WTC11 (cell line): ENCODE results near the gene ATG14. TPM values are rescaled to one million over a fixed set of nuclear protein-coding genes. Genes with fewer than 3 reads are reported as not detected.

ENCODE experiments used
- ATAC-seq: fragments of 200-7000 bp; cut with Tn5 transposase; 2 replicates; pipeline ENCODE4 v1.10.0; 2021; ENCODE audit warnings: mild to moderate bottlenecking, moderate library complexity
- CTCF ChIA-PET: fragments of 300-600 bp; sonication (Branson Sonifier 250); formaldehyde crosslinking; loops from one replicate; lab custom pipeline; 2021; ENCODE audit warnings: antibody characterized with exemption; lab: Charles Lee
- POLR2A ChIA-PET: fragments of 350-600 bp; sonication (Branson Sonifier 250); formaldehyde crosslinking; loops from one replicate; lab custom pipeline; 2021; ENCODE audit warnings: antibody characterized with exemption; lab: Charles Lee
- DNase-seq: peaks from one replicate; pipeline ENCODE4 v3.0.0; 2021; ENCODE audit warnings: low spot score
- H3K27ac Mint-ChIP-seq: 2 replicates; pipeline ENCODE4 v1.8.0; 2021; ENCODE audit warnings: mixed read lengths
- H3K27me3 Mint-ChIP-seq: 2 replicates; pipeline ENCODE4 v1.8.0; 2021; ENCODE audit warnings: low read depth, mild to moderate bottlenecking, moderate library complexity, mixed read lengths
- H3K36me3 Mint-ChIP-seq: 2 replicates; pipeline ENCODE4 v1.8.0; 2021; ENCODE audit warnings: mixed read lengths
- H3K4me1 Mint-ChIP-seq: 2 replicates; pipeline ENCODE4 v1.8.0; 2022; ENCODE audit warnings: mixed read lengths
- H3K4me3 Mint-ChIP-seq: 2 replicates; pipeline ENCODE4 v1.8.0; 2021; ENCODE audit warnings: mild to moderate bottlenecking, moderate library complexity, mixed read lengths
- H3K9me3 Mint-ChIP-seq: 2 replicates; pipeline ENCODE4 v1.8.0; 2021; ENCODE audit warnings: mixed read lengths
- CREM ChIP-seq: sonication (generic); formaldehyde crosslinking; IDR thresholded peaks from 2 replicates; pipeline ENCODE4 v1.8.1; 2022; ENCODE audit warnings: mild to moderate bottlenecking, missing genetic modification reagents, moderate library complexity
- NFATC4 ChIP-seq: fragments of 250-450 bp; sonication (Bioruptor Pico); IDR thresholded peaks from 2 replicates; pipeline ENCODE4 v1.9.0; 2021; ENCODE audit warnings: mild to moderate bottlenecking
- TEAD4 ChIP-seq: sonication (generic); formaldehyde crosslinking; IDR thresholded peaks from 2 replicates; pipeline ENCODE4 v1.8.0; 2022; ENCODE audit warnings: mild to moderate bottlenecking, missing genetic modification reagents
- ZNF416 ChIP-seq: fragments of 250-450 bp; sonication (Bioruptor Pico); IDR thresholded peaks from 2 replicates; pipeline ENCODE4 v1.9.0; 2021; ENCODE audit warnings: mild to moderate bottlenecking, inconsistent platforms
- total RNA-seq: library from RNA; stranded (reverse); gene quantifications from 3 replicates; pipeline ENCODE4 v1.2.3, GENCODE V29; 2021
- TF ChIP-seq, protein P1 (sequence below): sonication (generic); formaldehyde crosslinking; IDR thresholded peaks from 2 replicates; pipeline ENCODE4 v1.8.0; 2022; ENCODE audit warnings: missing genetic modification reagents
- TF ChIP-seq, protein P2 (sequence below): sonication (generic); formaldehyde crosslinking; IDR thresholded peaks from 2 replicates; pipeline ENCODE4 v1.8.0; 2022; ENCODE audit warnings: mild to moderate bottlenecking, missing genetic modification reagents
- TF ChIP-seq, protein P3 (sequence below): sonication (generic); formaldehyde crosslinking; IDR thresholded peaks from 2 replicates; pipeline ENCODE4 v1.8.0; 2023; ENCODE audit warnings: missing genetic modification reagents, mild to moderate bottlenecking, borderline replicate concordance
- TF ChIP-seq, protein P4 (sequence below): sonication (generic); formaldehyde crosslinking; IDR thresholded peaks from 2 replicates; pipeline ENCODE4 v1.8.1; 2023; ENCODE audit warnings: mild to moderate bottlenecking, missing genetic modification reagents
- TF ChIP-seq, protein P5 (sequence below): fragments of 250-450 bp; sonication (Bioruptor Pico); IDR thresholded peaks from 2 replicates; pipeline ENCODE4 v1.9.0; 2021; ENCODE audit warnings: moderate library complexity, mild to moderate bottlenecking, inconsistent platforms, borderline replicate concordance
- TF ChIP-seq, protein P6 (sequence below): sonication (generic); formaldehyde crosslinking; IDR thresholded peaks from 2 replicates; pipeline ENCODE4 v1.8.0; 2022; ENCODE audit warnings: mild to moderate bottlenecking, missing genetic modification reagents
- TF ChIP-seq, protein P7 (sequence below): sonication (generic); formaldehyde crosslinking; IDR thresholded peaks from 2 replicates; pipeline ENCODE4 v1.8.1; 2022; ENCODE audit warnings: low read depth, mild to moderate bottlenecking, moderate library complexity, missing genetic modification reagents, borderline replicate concordance
- TF ChIP-seq, protein P8 (sequence below): fragments of 250-450 bp; sonication (Bioruptor Pico); IDR thresholded peaks from 2 replicates; pipeline ENCODE4 v1.9.0; 2021; ENCODE audit warnings: mild to moderate bottlenecking
- TF ChIP-seq, protein P9 (sequence below): sonication (generic); formaldehyde crosslinking; IDR thresholded peaks from 2 replicates; pipeline ENCODE4 v1.8.0; 2023; ENCODE audit warnings: missing genetic modification reagents
- TF ChIP-seq, protein P10 (sequence below): sonication (generic); formaldehyde crosslinking; IDR thresholded peaks from 2 replicates; pipeline ENCODE4 v1.8.1; 2022; ENCODE audit warnings: low read depth, missing genetic modification reagents, borderline replicate concordance

ATG14 gene
- total RNA-seq, 1 experiment from 2014 or later, result 10.4 TPM

DNA sequence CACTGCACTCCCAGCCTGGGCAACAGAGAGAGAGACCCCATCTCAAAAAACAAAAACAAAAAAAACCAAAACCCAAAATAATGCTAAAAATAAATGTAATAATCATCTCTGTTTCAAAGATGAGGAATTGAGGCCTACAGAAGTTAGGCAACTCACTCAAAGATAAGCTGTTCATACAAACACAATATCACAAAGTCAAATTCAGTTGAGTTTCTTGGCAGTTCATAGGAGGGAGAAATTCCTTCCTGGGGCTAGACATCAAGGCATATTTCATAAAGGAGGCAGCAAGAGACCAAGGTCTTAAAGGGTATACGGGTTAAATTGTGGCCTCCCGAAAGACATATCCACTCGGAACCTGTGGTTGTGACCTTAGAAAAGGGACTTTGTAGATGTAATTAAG, 37.5 kb upstream of the ATG14 start (continued):
- no peak for TF ChIP-seq CREM (CRISPR knock-in tag)
- TF ChIP-seq, protein P1, sequence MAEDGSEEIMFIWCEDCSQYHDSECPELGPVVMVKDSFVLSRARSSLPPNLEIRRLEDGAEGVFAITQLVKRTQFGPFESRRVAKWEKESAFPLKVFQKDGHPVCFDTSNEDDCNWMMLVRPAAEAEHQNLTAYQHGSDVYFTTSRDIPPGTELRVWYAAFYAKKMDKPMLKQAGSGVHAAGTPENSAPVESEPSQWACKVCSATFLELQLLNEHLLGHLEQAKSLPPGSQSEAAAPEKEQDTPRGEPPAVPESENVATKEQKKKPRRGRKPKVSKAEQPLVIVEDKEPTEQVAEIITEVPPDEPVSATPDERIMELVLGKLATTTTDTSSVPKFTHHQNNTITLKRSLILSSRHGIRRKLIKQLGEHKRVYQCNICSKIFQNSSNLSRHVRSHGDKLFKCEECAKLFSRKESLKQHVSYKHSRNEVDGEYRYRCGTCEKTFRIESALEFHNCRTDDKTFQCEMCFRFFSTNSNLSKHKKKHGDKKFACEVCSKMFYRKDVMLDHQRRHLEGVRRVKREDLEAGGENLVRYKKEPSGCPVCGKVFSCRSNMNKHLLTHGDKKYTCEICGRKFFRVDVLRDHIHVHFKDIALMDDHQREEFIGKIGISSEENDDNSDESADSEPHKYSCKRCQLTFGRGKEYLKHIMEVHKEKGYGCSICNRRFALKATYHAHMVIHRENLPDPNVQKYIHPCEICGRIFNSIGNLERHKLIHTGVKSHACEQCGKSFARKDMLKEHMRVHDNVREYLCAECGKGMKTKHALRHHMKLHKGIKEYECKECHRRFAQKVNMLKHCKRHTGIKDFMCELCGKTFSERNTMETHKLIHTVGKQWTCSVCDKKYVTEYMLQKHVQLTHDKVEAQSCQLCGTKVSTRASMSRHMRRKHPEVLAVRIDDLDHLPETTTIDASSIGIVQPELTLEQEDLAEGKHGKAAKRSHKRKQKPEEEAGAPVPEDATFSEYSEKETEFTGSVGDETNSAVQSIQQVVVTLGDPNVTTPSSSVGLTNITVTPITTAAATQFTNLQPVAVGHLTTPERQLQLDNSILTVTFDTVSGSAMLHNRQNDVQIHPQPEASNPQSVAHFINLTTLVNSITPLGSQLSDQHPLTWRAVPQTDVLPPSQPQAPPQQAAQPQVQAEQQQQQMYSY (CRISPR knock-in tag), result no peak
- TF ChIP-seq, protein P2, sequence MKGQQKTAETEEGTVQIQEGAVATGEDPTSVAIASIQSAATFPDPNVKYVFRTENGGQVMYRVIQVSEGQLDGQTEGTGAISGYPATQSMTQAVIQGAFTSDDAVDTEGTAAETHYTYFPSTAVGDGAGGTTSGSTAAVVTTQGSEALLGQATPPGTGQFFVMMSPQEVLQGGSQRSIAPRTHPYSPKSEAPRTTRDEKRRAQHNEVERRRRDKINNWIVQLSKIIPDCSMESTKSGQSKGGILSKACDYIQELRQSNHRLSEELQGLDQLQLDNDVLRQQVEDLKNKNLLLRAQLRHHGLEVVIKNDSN (CRISPR knock-in tag), result no peak
- TF ChIP-seq, protein P3, sequence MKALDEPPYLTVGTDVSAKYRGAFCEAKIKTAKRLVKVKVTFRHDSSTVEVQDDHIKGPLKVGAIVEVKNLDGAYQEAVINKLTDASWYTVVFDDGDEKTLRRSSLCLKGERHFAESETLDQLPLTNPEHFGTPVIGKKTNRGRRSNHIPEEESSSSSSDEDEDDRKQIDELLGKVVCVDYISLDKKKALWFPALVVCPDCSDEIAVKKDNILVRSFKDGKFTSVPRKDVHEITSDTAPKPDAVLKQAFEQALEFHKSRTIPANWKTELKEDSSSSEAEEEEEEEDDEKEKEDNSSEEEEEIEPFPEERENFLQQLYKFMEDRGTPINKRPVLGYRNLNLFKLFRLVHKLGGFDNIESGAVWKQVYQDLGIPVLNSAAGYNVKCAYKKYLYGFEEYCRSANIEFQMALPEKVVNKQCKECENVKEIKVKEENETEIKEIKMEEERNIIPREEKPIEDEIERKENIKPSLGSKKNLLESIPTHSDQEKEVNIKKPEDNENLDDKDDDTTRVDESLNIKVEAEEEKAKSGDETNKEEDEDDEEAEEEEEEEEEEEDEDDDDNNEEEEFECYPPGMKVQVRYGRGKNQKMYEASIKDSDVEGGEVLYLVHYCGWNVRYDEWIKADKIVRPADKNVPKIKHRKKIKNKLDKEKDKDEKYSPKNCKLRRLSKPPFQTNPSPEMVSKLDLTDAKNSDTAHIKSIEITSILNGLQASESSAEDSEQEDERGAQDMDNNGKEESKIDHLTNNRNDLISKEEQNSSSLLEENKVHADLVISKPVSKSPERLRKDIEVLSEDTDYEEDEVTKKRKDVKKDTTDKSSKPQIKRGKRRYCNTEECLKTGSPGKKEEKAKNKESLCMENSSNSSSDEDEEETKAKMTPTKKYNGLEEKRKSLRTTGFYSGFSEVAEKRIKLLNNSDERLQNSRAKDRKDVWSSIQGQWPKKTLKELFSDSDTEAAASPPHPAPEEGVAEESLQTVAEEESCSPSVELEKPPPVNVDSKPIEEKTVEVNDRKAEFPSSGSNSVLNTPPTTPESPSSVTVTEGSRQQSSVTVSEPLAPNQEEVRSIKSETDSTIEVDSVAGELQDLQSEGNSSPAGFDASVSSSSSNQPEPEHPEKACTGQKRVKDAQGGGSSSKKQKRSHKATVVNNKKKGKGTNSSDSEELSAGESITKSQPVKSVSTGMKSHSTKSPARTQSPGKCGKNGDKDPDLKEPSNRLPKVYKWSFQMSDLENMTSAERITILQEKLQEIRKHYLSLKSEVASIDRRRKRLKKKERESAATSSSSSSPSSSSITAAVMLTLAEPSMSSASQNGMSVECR (CRISPR knock-in tag), result no peak

DNA sequence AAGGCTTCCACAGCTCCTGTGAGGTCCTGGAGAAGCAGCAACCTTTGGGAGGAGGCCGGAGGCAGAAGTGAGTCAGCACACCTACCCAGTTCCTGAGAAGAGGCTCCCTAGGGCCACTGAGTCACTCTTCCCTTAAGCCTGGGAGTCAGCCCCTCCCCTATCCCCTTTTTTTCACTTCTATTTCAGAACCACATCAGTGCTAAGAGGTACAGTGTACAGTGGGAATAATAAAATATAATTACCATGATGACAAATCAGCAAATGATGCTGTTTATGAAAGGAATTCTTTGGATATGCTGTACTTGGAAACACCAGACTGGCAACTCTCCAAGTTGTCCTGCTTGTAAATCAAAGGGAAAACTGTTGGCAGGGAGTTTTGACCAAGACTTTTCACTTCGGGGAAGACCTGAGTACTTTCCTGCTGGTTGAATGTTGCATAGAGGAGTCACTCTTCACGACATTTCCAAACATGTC, 36.5 kb upstream of the ATG14 start:
- no peak for ATAC-seq
- DNase-seq, result no peak
- Mint-ChIP-seq H3K27ac (no peak overlapping the region), H3K4me1 (peaks cover 8% of the 10 kb centered on the region), H3K4me3 (no peak overlapping the region), H3K9me3 (peaks cover under 1% of the 10 kb centered on the region; the same call in 1 of the 2 replicates), H3K36me3 (no peaks in the 10 kb centered on the region), H3K27me3 (no peaks in the 10 kb centered on the region)
- ChIA-PET POLR2A (no interaction called here), CTCF (interaction anchor here (2.4 to 2.6 kb wide), 2 partner anchors 11 to 32 kb away, joined by 15 to 20 read pairs; no protein-coding TSS in a partner anchor)
- no peak for TF ChIP-seq ZNF416 (CRISPR knock-in tag)
- TF ChIP-seq, protein P4, sequence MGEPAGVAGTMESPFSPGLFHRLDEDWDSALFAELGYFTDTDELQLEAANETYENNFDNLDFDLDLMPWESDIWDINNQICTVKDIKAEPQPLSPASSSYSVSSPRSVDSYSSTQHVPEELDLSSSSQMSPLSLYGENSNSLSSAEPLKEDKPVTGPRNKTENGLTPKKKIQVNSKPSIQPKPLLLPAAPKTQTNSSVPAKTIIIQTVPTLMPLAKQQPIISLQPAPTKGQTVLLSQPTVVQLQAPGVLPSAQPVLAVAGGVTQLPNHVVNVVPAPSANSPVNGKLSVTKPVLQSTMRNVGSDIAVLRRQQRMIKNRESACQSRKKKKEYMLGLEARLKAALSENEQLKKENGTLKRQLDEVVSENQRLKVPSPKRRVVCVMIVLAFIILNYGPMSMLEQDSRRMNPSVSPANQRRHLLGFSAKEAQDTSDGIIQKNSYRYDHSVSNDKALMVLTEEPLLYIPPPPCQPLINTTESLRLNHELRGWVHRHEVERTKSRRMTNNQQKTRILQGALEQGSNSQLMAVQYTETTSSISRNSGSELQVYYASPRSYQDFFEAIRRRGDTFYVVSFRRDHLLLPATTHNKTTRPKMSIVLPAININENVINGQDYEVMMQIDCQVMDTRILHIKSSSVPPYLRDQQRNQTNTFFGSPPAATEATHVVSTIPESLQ (CRISPR knock-in tag), result no peak
- TF ChIP-seq TEAD4, result no peak
- TF ChIP-seq, protein P5, sequence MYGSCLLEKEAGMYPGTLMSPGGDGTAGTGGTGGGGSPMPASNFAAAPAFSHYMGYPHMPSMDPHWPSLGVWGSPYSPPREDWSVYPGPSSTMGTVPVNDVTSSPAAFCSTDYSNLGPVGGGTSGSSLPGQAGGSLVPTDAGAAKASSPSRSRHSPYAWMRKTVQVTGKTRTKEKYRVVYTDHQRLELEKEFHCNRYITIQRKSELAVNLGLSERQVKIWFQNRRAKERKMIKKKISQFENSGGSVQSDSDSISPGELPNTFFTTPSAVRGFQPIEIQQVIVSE (CRISPR knock-in tag), result no peak
- TF ChIP-seq, protein P6, sequence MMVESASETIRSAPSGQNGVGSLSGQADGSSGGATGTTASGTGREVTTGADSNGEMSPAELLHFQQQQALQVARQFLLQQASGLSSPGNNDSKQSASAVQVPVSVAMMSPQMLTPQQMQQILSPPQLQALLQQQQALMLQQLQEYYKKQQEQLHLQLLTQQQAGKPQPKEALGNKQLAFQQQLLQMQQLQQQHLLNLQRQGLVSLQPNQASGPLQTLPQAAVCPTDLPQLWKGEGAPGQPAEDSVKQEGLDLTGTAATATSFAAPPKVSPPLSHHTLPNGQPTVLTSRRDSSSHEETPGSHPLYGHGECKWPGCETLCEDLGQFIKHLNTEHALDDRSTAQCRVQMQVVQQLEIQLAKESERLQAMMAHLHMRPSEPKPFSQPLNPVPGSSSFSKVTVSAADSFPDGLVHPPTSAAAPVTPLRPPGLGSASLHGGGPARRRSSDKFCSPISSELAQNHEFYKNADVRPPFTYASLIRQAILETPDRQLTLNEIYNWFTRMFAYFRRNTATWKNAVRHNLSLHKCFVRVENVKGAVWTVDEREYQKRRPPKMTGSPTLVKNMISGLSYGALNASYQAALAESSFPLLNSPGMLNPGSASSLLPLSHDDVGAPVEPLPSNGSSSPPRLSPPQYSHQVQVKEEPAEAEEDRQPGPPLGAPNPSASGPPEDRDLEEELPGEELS, result no peak
- TF ChIP-seq, protein P7, sequence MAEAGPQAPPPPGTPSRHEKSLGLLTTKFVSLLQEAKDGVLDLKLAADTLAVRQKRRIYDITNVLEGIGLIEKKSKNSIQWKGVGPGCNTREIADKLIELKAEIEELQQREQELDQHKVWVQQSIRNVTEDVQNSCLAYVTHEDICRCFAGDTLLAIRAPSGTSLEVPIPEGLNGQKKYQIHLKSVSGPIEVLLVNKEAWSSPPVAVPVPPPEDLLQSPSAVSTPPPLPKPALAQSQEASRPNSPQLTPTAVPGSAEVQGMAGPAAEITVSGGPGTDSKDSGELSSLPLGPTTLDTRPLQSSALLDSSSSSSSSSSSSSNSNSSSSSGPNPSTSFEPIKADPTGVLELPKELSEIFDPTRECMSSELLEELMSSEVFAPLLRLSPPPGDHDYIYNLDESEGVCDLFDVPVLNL (CRISPR knock-in tag), result no peak
- TF ChIP-seq, protein P8, sequence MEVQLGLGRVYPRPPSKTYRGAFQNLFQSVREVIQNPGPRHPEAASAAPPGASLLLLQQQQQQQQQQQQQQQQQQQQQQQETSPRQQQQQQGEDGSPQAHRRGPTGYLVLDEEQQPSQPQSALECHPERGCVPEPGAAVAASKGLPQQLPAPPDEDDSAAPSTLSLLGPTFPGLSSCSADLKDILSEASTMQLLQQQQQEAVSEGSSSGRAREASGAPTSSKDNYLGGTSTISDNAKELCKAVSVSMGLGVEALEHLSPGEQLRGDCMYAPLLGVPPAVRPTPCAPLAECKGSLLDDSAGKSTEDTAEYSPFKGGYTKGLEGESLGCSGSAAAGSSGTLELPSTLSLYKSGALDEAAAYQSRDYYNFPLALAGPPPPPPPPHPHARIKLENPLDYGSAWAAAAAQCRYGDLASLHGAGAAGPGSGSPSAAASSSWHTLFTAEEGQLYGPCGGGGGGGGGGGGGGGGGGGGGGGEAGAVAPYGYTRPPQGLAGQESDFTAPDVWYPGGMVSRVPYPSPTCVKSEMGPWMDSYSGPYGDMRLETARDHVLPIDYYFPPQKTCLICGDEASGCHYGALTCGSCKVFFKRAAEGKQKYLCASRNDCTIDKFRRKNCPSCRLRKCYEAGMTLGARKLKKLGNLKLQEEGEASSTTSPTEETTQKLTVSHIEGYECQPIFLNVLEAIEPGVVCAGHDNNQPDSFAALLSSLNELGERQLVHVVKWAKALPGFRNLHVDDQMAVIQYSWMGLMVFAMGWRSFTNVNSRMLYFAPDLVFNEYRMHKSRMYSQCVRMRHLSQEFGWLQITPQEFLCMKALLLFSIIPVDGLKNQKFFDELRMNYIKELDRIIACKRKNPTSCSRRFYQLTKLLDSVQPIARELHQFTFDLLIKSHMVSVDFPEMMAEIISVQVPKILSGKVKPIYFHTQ (CRISPR knock-in tag), result no peak
- TF ChIP-seq, protein P9, sequence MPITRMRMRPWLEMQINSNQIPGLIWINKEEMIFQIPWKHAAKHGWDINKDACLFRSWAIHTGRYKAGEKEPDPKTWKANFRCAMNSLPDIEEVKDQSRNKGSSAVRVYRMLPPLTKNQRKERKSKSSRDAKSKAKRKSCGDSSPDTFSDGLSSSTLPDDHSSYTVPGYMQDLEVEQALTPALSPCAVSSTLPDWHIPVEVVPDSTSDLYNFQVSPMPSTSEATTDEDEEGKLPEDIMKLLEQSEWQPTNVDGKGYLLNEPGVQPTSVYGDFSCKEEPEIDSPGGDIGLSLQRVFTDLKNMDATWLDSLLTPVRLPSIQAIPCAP (CRISPR knock-in tag), result no peak
- no peak for TF ChIP-seq NFATC4 (CRISPR knock-in tag)
- TF ChIP-seq, protein P10, sequence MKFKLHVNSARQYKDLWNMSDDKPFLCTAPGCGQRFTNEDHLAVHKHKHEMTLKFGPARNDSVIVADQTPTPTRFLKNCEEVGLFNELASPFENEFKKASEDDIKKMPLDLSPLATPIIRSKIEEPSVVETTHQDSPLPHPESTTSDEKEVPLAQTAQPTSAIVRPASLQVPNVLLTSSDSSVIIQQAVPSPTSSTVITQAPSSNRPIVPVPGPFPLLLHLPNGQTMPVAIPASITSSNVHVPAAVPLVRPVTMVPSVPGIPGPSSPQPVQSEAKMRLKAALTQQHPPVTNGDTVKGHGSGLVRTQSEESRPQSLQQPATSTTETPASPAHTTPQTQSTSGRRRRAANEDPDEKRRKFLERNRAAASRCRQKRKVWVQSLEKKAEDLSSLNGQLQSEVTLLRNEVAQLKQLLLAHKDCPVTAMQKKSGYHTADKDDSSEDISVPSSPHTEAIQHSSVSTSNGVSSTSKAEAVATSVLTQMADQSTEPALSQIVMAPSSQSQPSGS (CRISPR knock-in tag), result no peak
